ENCODE results near the gene SLC7A6OS. TPM values are rescaled to one million over a fixed set of nuclear protein-coding genes. Genes with fewer than 3 reads are reported as not detected.

SLC7A6OS gene
- total RNA-seq, 1 experiment from 2014 or later, result 16.0 TPM

DNA sequence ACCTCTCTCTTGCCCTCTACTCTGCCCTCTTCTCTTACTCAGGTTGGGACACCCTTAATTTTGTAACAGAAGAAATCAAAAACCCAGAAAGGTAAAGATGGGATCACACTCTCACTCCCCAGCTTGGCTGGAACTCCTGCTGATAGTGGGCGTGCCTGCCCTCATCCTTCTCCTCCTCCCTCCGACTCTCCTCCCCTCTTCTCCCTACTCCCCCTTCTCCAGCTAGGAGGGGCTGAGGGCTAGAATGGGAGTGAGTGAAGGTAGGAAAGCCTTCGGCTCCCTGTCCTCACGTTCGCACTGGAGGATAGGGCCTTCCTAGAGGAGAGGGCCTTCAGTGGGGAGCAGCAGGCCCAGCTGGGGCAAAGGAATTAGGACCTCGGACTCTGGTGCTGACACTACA, 20.3 kb downstream of the SLC7A6OS start:
- Histone ChIP-seq H3K27me3 (ENCODE audit: control insufficient read depth, insufficient read depth, low read length) (no peaks in the 10 kb centered on the region), H3K36me3 (ENCODE audit: control insufficient read depth, insufficient read depth, low read length) (no peaks in the 10 kb centered on the region; the same call in 1 of the 2 replicates), H3K27ac (ENCODE audit: low read length) (no peak overlapping the region), H3K4me3 (ENCODE audit: low read depth in 2 of 2, low read length in 2 of 2) (no peak overlapping the region), H3K4me1 (ENCODE audit: control insufficient read depth, insufficient read depth, low read length) (no peaks in the 10 kb centered on the region), H3K9me3 (ENCODE audit: control insufficient read depth, insufficient read depth, low read depth, low read length) (no peaks in the 10 kb centered on the region)
- CTCF ChIA-PET, result no interaction called here
- no TSS peak for BruUV-seq (replicated peaks)
- TF ChIP-seq, protein P1, sequence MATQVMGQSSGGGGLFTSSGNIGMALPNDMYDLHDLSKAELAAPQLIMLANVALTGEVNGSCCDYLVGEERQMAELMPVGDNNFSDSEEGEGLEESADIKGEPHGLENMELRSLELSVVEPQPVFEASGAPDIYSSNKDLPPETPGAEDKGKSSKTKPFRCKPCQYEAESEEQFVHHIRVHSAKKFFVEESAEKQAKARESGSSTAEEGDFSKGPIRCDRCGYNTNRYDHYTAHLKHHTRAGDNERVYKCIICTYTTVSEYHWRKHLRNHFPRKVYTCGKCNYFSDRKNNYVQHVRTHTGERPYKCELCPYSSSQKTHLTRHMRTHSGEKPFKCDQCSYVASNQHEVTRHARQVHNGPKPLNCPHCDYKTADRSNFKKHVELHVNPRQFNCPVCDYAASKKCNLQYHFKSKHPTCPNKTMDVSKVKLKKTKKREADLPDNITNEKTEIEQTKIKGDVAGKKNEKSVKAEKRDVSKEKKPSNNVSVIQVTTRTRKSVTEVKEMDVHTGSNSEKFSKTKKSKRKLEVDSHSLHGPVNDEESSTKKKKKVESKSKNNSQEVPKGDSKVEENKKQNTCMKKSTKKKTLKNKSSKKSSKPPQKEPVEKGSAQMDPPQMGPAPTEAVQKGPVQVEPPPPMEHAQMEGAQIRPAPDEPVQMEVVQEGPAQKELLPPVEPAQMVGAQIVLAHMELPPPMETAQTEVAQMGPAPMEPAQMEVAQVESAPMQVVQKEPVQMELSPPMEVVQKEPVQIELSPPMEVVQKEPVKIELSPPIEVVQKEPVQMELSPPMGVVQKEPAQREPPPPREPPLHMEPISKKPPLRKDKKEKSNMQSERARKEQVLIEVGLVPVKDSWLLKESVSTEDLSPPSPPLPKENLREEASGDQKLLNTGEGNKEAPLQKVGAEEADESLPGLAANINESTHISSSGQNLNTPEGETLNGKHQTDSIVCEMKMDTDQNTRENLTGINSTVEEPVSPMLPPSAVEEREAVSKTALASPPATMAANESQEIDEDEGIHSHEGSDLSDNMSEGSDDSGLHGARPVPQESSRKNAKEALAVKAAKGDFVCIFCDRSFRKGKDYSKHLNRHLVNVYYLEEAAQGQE (IDR thresholded peaks at IDR 0.05; ENCODE audit: insufficient read depth in 1 of 2, low read depth in 2 of 2, low read length in 1 of 2), result no peak
- TF ChIP-seq TCF7L2 (IDR thresholded peaks at IDR 0.05; ENCODE audit: low read depth, low read length) (no peak), POLR2AphosphoS5 (IDR thresholded peaks at IDR 0.05; ENCODE audit: low read depth, low read length) (no peak), SIN3A (IDR thresholded peaks at IDR 0.05; ENCODE audit: borderline replicate concordance, insufficient read depth, low read depth, low read length) (no peak), CTCF (IDR thresholded peaks at IDR 0.05) (no peak)
- no peak for DNase-seq (ENCODE audit: low read depth, low spot score)
- in situ Hi-C loops (cut with HindIII; ENCODE audit: low pct_unique_long_range_greater_than_20kb, low sequenced_read_pairs), result no loop called here
- intact Hi-C loops (cut with micrococcal nuclease; ENCODE audit: unreplicated experiment), result no loop called here
- no peak for ATAC-seq
- POLR2A ChIA-PET, result no interaction called here

DNA sequence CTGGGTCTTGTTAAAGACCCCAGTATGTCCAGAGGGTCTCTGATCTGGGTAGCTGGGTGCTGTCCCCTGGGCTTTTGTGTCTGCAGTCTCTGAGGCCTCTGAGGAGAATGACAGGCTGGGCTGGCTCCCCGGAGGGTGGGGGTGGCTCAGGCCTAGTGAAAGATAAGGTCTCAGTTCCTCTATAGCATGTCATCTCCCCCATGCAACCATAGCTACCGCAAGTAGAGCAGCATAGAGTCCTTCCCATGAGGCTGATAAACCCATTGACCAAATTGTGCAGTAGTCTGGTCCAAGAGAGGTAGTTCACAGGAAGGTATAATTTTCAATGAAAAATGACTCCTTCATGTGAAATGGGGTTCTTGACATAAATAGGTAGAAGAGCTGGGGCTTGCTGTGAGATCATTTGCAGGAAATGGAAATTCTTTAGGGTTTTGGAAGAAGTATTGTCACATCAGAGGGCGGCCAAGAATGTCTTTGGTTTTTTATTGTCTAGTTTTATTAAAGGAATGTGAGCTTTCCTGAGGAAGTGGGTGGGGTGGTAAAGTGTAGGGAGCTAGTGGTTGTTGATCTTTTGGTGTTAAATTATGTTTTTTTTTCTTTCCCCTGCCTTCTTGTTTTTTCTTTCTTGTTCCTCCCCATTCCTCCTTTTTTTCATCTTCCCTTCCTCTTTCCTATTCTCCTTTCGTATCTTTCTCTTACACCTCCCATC, 21.0 kb downstream of the SLC7A6OS start:
- no peak for ATAC-seq

More for the DNA sequence above, 21.0 kb downstream of the SLC7A6OS start:
- TF ChIP-seq SIN3A (IDR thresholded peaks at IDR 0.05; ENCODE audit: borderline replicate concordance, insufficient read depth, low read depth, low read length) (no peak), TCF7L2 (IDR thresholded peaks at IDR 0.05; ENCODE audit: low read depth, low read length) (no peak), POLR2AphosphoS5 (IDR thresholded peaks at IDR 0.05; ENCODE audit: low read depth, low read length) (no peak), CTCF (IDR thresholded peaks at IDR 0.05) (no peak)
- TF ChIP-seq, protein P1 (IDR thresholded peaks at IDR 0.05; ENCODE audit: insufficient read depth in 1 of 2, low read depth in 2 of 2, low read length in 1 of 2), result no peak
- no TSS peak for BruUV-seq (replicated peaks)
- in situ Hi-C loops (cut with HindIII; ENCODE audit: low pct_unique_long_range_greater_than_20kb, low sequenced_read_pairs), result no loop called here
- Histone ChIP-seq H3K36me3 (ENCODE audit: control insufficient read depth, insufficient read depth, low read length) (no peaks in the 10 kb centered on the region; the same call in 1 of the 2 replicates), H3K4me3 (ENCODE audit: low read depth in 2 of 2, low read length in 2 of 2) (no peak overlapping the region), H3K4me1 (ENCODE audit: control insufficient read depth, insufficient read depth, low read length) (no peaks in the 10 kb centered on the region), H3K9me3 (ENCODE audit: control insufficient read depth, insufficient read depth, low read depth, low read length) (no peaks in the 10 kb centered on the region), H3K27ac (ENCODE audit: low read length) (no peak overlapping the region), H3K27me3 (ENCODE audit: control insufficient read depth, insufficient read depth, low read length) (no peaks in the 10 kb centered on the region)
- POLR2A ChIA-PET, result interaction anchor here (0.6 kb wide), 1 partner anchor 10 kb away, joined by 3 read pairs; no protein-coding TSS in a partner anchor
- intact Hi-C loops (cut with micrococcal nuclease; ENCODE audit: unreplicated experiment), result no loop called here
- DNase-seq (ENCODE audit: low read depth, low spot score), result no peak
- CTCF ChIA-PET, result no interaction called here
